IMR-90 (cell line): Measurements from ENCODE around the gene ATG5.

Experiments used
- BHLHE40 ChIP-seq: fragments of 150-350 bp; IDR thresholded peaks from 2 replicates; pipeline ENCODE4 v1.6.1; 2016; ENCODE audit warnings: mild to moderate bottlenecking, low read depth, low read length
- CEBPB ChIP-seq: IDR thresholded peaks from 2 replicates; pipeline ENCODE4 v1.6.1; 2012; ENCODE audit warnings: low read depth, low read length, improper control_type of control experiment
- FOS ChIP-seq: fragments of 150-350 bp; IDR thresholded peaks from 2 replicates; pipeline ENCODE4 v1.6.1; 2016; ENCODE audit warnings: low read depth, low read length
- POLR2A ChIP-seq: IDR thresholded peaks from 2 replicates; pipeline ENCODE4 v1.6.1; 2012; ENCODE audit warnings: mild to moderate bottlenecking, low read depth, low read length
- RAD21 ChIP-seq: IDR thresholded peaks from 2 replicates; pipeline ENCODE4 v1.6.1; 2012; ENCODE audit warnings: low read length, improper control_type of control experiment
- RFX5 ChIP-seq: IDR thresholded peaks from 2 replicates; pipeline ENCODE4 v1.8.0; 2012; ENCODE audit warnings: low read depth, mild to moderate bottlenecking, low read length, moderate library complexity
- SMC3 ChIP-seq: fragments of 150-350 bp; IDR thresholded peaks from 2 replicates; pipeline ENCODE4 v1.6.1; 2016; ENCODE audit warnings: low read depth, mild to moderate bottlenecking, antibody characterized with exemption, low read length, moderate library complexity
- TF ChIP-seq, protein P1 (sequence below): conservative IDR thresholded peaks from 2 replicates; pipeline ENCODE4 v1.5.1; 2012; ENCODE audit warnings: mild to moderate bottlenecking, low read depth, low read length, improper control_type of control experiment
- TF ChIP-seq, protein P2 (sequence below): fragments of 150-350 bp; IDR thresholded peaks from 2 replicates; pipeline ENCODE4 v1.6.1; 2017; ENCODE audit warnings: mild to moderate bottlenecking, antibody characterized with exemption, low read length, low read depth

DNA sequence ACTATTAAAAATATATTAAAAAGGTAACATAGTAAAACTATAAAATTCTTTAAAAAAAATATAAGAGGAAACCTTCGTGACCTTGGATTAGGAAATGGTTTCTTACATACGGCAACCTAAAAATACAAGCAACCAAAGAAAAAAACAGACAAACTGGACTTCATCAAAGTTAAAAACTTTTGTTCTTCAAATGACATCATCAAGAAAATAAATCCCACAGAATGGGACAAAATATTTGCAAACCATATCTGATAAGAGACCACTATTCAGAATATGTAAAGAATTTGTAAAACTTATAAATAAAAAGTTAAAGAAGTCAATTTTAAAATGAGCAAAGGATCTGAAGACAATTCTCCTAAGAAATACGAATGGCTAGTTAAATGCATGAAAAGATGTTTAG is 110.0 kb downstream of the ATG5 start:
- TF ChIP-seq, protein P1, sequence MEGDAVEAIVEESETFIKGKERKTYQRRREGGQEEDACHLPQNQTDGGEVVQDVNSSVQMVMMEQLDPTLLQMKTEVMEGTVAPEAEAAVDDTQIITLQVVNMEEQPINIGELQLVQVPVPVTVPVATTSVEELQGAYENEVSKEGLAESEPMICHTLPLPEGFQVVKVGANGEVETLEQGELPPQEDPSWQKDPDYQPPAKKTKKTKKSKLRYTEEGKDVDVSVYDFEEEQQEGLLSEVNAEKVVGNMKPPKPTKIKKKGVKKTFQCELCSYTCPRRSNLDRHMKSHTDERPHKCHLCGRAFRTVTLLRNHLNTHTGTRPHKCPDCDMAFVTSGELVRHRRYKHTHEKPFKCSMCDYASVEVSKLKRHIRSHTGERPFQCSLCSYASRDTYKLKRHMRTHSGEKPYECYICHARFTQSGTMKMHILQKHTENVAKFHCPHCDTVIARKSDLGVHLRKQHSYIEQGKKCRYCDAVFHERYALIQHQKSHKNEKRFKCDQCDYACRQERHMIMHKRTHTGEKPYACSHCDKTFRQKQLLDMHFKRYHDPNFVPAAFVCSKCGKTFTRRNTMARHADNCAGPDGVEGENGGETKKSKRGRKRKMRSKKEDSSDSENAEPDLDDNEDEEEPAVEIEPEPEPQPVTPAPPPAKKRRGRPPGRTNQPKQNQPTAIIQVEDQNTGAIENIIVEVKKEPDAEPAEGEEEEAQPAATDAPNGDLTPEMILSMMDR: no peak
- no peak for TF ChIP-seq POLR2A
- no peak for TF ChIP-seq FOS
- no peak for TF ChIP-seq SMC3
- TF ChIP-seq CEBPB: no peak
- TF ChIP-seq BHLHE40: no peak
- no peak for TF ChIP-seq RAD21
- TF ChIP-seq, protein P2, sequence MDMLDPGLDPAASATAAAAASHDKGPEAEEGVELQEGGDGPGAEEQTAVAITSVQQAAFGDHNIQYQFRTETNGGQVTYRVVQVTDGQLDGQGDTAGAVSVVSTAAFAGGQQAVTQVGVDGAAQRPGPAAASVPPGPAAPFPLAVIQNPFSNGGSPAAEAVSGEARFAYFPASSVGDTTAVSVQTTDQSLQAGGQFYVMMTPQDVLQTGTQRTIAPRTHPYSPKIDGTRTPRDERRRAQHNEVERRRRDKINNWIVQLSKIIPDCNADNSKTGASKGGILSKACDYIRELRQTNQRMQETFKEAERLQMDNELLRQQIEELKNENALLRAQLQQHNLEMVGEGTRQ: no peak
- TF ChIP-seq RFX5: no peak
